Measurements from ENCODE around the gene C13orf46.

Gene C13orf46

DNA sequence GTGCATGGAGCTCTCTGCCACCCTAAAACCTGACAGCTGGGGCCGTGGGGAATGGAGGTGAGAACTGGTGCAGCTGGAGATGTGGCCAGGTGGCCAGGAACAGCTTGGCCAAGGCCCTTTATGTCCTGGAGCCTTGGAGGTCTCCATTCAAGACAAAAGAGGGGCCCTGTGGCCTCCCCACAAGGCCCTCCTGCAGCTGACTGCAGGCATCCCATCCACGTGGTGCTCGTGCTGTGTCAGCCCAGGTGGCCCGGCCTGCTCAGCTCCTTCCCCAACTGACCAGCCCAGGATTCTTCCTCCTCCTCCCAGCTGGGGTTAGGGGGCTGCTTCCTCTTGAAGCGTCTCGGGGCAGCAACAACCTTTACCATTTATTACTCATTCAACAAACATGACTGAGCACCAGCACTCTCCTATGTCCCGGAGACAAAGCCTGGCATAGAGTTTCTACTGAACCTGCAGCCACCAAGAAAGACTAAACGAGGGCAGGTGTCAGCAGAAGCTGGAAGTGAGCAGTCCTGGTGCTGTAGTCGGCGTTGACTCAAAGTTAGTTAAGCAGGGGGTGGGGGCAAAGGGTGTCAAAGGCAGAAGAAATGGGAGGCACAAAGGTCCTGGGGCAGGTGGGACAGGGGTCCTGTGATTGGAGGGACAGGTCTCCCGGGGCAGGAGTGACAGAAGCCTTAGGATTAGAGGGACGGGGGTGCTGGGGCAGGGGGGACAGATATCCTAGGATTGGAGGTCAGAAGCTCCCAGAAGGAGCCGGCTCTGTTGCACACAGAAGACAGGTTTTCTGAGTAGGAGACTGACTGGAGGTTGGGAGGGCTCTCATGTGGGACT, 23.3 kb upstream of the C13orf46 start:
- no peak overlapping the region for H3K4me3 ChIP-seq (ENCODE audit: low read length)
- TF ChIP-seq, protein P1, sequence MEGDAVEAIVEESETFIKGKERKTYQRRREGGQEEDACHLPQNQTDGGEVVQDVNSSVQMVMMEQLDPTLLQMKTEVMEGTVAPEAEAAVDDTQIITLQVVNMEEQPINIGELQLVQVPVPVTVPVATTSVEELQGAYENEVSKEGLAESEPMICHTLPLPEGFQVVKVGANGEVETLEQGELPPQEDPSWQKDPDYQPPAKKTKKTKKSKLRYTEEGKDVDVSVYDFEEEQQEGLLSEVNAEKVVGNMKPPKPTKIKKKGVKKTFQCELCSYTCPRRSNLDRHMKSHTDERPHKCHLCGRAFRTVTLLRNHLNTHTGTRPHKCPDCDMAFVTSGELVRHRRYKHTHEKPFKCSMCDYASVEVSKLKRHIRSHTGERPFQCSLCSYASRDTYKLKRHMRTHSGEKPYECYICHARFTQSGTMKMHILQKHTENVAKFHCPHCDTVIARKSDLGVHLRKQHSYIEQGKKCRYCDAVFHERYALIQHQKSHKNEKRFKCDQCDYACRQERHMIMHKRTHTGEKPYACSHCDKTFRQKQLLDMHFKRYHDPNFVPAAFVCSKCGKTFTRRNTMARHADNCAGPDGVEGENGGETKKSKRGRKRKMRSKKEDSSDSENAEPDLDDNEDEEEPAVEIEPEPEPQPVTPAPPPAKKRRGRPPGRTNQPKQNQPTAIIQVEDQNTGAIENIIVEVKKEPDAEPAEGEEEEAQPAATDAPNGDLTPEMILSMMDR (conservative IDR thresholded peaks at IDR 0.05; ENCODE audit: low read length) = no peak
- no peak for DNase-seq (ENCODE audit: low read depth)

DNA sequence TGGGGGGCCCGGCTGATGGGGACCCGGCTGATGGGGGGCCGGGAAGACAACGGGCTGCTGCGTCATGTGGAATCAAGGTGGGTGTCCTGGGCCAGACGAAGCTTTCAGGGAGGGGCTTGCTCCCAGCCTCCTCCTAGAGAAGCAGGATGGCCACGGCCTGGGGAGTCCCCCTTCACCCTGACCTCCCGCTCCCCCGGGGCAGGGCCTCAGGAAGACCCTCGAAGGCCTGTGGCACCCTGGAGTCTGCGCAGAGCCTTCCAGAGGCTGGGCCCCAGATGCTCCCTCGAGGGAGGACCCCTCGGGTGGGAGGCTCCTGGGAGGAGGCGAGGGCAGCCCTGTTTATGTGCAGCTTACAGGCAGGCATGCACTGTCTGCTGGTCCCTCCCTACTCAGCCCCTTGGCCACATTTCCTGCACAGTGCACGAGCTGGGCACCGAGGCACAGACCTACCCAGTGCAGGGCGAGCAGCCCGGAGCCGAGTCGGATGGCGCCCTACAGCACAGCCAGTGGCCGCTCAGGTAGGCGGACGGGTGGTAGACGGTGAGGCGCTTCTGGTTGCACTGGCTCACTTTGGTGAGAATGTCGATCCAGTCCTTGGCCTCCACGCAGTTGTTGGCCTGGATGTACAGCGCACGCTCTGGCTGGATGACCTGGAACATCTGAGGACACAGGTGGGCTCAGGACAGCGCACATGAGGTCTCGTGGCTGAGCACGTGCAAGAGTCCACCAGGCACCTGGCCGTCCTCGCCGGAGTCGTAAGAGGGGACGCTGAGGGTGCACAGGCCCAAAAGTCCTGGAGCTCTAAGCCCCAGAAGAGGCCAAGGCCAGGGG, 22.4 kb upstream of the C13orf46 start:
- TF ChIP-seq, protein P1 (conservative IDR thresholded peaks at IDR 0.05; ENCODE audit: low read length) = no peak
- DNase-seq (ENCODE audit: low read depth) = no peak
- no peak overlapping the region for H3K4me3 ChIP-seq (ENCODE audit: low read length)

DNA sequence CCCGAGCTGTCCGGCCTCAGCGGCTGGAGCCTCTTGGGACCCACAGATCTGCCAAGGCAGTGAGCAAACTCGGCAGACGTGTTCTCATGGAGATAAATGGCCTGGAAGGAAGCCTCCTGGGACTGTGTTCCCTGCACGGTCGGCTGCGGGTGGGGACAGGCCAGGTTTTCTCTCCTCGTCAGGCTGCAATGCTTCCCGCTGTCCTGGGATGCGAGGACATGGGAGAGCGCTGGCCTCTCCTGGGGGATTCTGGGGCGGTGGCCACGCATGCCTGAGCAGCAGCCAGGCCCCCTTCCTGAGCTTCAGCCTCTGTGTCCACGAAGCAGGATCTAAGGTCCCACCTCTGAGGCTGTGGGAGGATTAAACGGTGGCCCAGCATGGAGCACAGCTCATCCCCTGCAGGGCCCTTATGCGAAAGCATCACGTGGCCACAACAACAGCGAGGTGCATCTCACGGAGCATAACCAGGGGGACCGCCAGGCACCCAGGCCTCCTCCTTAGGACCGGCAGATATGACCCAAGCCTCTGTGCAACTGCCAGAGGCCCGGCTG, 21.2 kb upstream of the C13orf46 start:
- TF ChIP-seq, protein P1 (conservative IDR thresholded peaks at IDR 0.05; ENCODE audit: low read length) = no peak

DNA sequence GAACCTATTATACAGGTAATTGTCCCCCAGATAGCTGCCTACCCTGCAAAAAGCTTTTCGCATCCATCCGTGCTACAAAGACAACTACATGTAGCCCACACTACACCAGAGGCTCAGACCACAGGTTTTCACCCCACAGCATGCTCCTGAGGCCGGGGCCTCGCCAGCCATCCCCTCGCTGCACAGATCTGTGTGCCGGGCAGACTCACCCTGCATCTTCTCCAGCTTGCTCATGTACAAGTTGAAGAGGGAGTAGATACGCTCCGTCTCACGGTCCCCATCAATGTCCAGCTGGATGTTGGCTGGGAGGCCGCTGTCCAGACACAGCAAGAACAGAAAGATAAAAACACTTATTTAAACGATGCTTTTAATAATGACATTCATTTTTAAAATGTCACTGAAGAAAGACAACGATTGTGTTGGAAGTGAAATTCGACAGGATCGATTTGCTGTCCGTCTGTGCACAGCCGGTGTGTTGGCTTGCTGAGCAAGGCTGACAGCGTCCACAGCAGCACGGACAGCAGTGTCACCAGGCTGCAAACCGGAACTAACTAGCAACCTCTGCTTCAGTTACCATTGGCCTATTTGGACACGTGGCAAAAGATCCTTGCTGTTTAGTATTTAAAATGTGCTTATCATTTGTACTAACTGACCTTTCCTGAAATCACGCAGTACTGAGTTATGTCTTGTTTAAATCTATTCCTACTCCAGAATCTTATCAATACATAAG, 18.6 kb upstream of the C13orf46 start:
- no peak for DNase-seq (ENCODE audit: low read depth)
- TF ChIP-seq, protein P1 (conservative IDR thresholded peaks at IDR 0.05; ENCODE audit: low read length) = no peak
- no peak overlapping the region for H3K4me3 ChIP-seq (ENCODE audit: low read length)

More for the DNA sequence above, 21.2 kb upstream of the C13orf46 start:
- H3K4me3 ChIP-seq (ENCODE audit: low read length) = no peak overlapping the region
- DNase-seq (ENCODE audit: low read depth) = no peak

GRCh38 chr13:113991676-113992179, 17.9 kb upstream of the C13orf46 start:
- TF ChIP-seq, protein P1 (conservative IDR thresholded peaks at IDR 0.05; ENCODE audit: low read length) = no peak
- DNase-seq (ENCODE audit: low read depth) = no peak
- H3K4me3 ChIP-seq (ENCODE audit: low read length) = no peak overlapping the region

- TF ChIP-seq, protein P1 (conservative IDR thresholded peaks at IDR 0.05; ENCODE audit: low read length) = no peak
- no peak for DNase-seq (ENCODE audit: low read depth)
- no peak overlapping the region for H3K4me3 ChIP-seq (ENCODE audit: low read length)
Observed at GRCh38 chr13:113991191-113991669, 17.4 kb upstream of the C13orf46 start.

All from AG10803 (cell line).